Tibial nerve (tissue), 4 donors: ENCODE data around the gene PHC2.

ENCODE experiments used
- CTCF ChIP-seq, 5 experiments: fragments of 200-600 bp in 3 of 5; fragments of 450-650 bp in 2 of 5; sonication (generic) in 3 of 5; IDR thresholded peaks; one replicate each; pipeline ENCODE4 v1.5.1; 2016 to 2019; ENCODE audit warnings: antibody characterized with exemption in 5 of 5, mild to moderate bottlenecking in 3 of 5, moderate library complexity in 2 of 5
- EP300 ChIP-seq, 2 donors: sonication (generic); formaldehyde crosslinking; IDR thresholded peaks; one replicate each; pipeline ENCODE4 v1.6.1; 2017; ENCODE audit warnings: antibody characterized with exemption in 2 of 2, mild to moderate bottlenecking in 1 of 2
- POLR2A ChIP-seq, 2 donors: fragments of 450-650 bp; IDR thresholded peaks; one replicate each; pipeline ENCODE4 v1.6.1; 2017; ENCODE audit warnings: antibody characterized with exemption in 2 of 2, mild to moderate bottlenecking in 2 of 2, moderate library complexity in 2 of 2

GRCh38 chr1:33366762-33367484, 64.0 kb downstream of the PHC2 start:
- TF ChIP-seq CTCF (IDR thresholded peaks at IDR 0.05) (no peak), POLR2A (IDR thresholded peaks at IDR 0.05) (no peak), EP300 (IDR thresholded peaks at IDR 0.05) (no peak)
